Cortex of kidney (tissue), 1 donor: Measurements from ENCODE around the gene CER1.
"Not testable (repeated sequence)": the region's sequence is repeated elsewhere in the genome, so short reads cannot be mapped to it uniquely, and the experiment has no call there.

Experiments
- DNase-seq: peaks from one replicate; lab custom pipeline; 2025; lab: John Stamatoyannopoulos, UW

The CER1 gene

GRCh38 chr9:14715102-14715501, 7.4 kb downstream of the CER1 start:
- no peak for DNase-seq

GRCh38 chr9:14713187-14713767, 9.3 kb downstream of the CER1 start:
- no peak for DNase-seq

GRCh38 chr9:14710804-14711203, 11.7 kb downstream of the CER1 start:
- no peak for DNase-seq

GRCh38 chr9:14706530-14707140, 15.9 kb downstream of the CER1 start:
- no peak for DNase-seq

GRCh38 chr9:14705079-14705478, 17.5 kb downstream of the CER1 start:
- DNase-seq = no peak

GRCh38 chr9:14704281-14704680, 18.3 kb downstream of the CER1 start:
- no peak for DNase-seq

GRCh38 chr9:14702200-14702720, 20.3 kb downstream of the CER1 start:
- DNase-seq = no peak

- DNase-seq = peak; percentile 14
These were observed 29.2 kb downstream of the CER1 start, which contains the start of gene ZDHHC21 for GRCh38 chr9:14693251-14693861. ZDHHC21 (minus strand) TSS chr9:14693432; CDS start chr9:14674340, 19,092 bp downstream.

GRCh38 chr9:14692470-14693250, 29.9 kb downstream of the CER1 start:
- DNase-seq = no peak

GRCh38 chr9:14690948-14691730, 31.4 kb downstream of the CER1 start:
- DNase-seq = no peak

- DNase-seq = no peak
These were observed 35.4 kb downstream of the CER1 start for GRCh38 chr9:14687042-14687719.

- no peak for DNase-seq
These were observed 36.4 kb downstream of the CER1 start for GRCh38 chr9:14686168-14686567.

GRCh38 chr9:14682616-14683015, 39.9 kb downstream of the CER1 start:
- DNase-seq = not testable (repeated sequence)

GRCh38 chr9:14678776-14679175, 43.8 kb downstream of the CER1 start:
- no peak for DNase-seq

GRCh38 chr9:14677872-14678271, 44.7 kb downstream of the CER1 start:
- no peak for DNase-seq

- no peak for DNase-seq
These were observed 45.1 kb downstream of the CER1 start for GRCh38 chr9:14677396-14677795.

GRCh38 chr9:14674630-14675029, 47.9 kb downstream of the CER1 start:
- DNase-seq = no peak

GRCh38 chr9:14671377-14671776, 51.2 kb downstream of the CER1 start:
- DNase-seq = no peak

- DNase-seq = no peak
These were observed 51.8 kb downstream of the CER1 start for GRCh38 chr9:14670718-14671117.
